OCI-LY3 (cell line): ENCODE measurements around the gene VAV2.

ENCODE experiments used
- H2AFZ ChIP-seq: fragments of 200-600, 300-600 bp; shearing (Covaris generic); 2 replicates; pipeline ENCODE4 v1.6.0; 2014; ENCODE audit warnings: antibody characterized with exemption, low read depth, low read length
- H3K27ac ChIP-seq: fragments of 200-600, 300-600 bp; sonication (generic); 2 replicates; pipeline ENCODE4 v1.5.1; 2014; ENCODE audit warnings: mild to moderate bottlenecking, low read length, moderate library complexity, mixed read lengths
- H3K27me3 ChIP-seq: fragments of 200-600, 300-600 bp; sonication (generic); 2 replicates; pipeline ENCODE4 v1.6.1; 2014; ENCODE audit warnings: low read depth, low read length, mixed read lengths
- H3K36me3 ChIP-seq: fragments of 200-600, 300-600 bp; sonication (generic); replicated peaks from 2 replicates; pipeline ENCODE3; 2014; ENCODE audit warnings: low read depth, low read length, mixed read lengths
- H3K4me1 ChIP-seq: fragments of 300-600, 200-600 bp; sonication (generic); 2 replicates; pipeline ENCODE4 v1.6.1; 2014; ENCODE audit warnings: low read length, mixed read lengths
- H3K4me2 ChIP-seq: fragments of 200-600, 300-600 bp; sonication (generic); 2 replicates; pipeline ENCODE4 v1.6.1; 2014; ENCODE audit warnings: low read length, mixed read lengths
- H3K4me3 ChIP-seq: fragments of 300-600, 200-600 bp; sonication (generic); 2 replicates; pipeline ENCODE4 v1.5.1; 2014; ENCODE audit warnings: antibody characterized with exemption, mild to moderate bottlenecking, low read length, moderate library complexity
- H3K79me2 ChIP-seq: fragments of 300-600, 200-600 bp; shearing (Covaris generic); 2 replicates; pipeline ENCODE4 v1.6.1; 2014; ENCODE audit warnings: mild to moderate bottlenecking, low read length, mixed read lengths
- H3K9ac ChIP-seq: fragments of 300-600, 200-600 bp; shearing (Covaris generic); 2 replicates; pipeline ENCODE4 v1.6.0; 2014; ENCODE audit warnings: mild to moderate bottlenecking, low read length, moderate library complexity
- H3K9me3 ChIP-seq: fragments of 200-600, 300-600 bp; shearing (Covaris generic); 2 replicates; pipeline ENCODE4 v1.6.1; 2014; ENCODE audit warnings: low read length, mixed read lengths; ENCODE audit not compliant: insufficient read depth
- H4K20me1 ChIP-seq: fragments of 200-600, 300-600 bp; sonication (generic); 2 replicates; pipeline ENCODE4 v1.6.1; 2016; ENCODE audit warnings: low read length, mixed read lengths; ENCODE audit not compliant: insufficient read depth
- EZH2phosphoT487 ChIP-seq: fragments of 200-600 bp; shearing (Covaris generic); IDR thresholded peaks from 2 replicates; pipeline ENCODE4 v1.6.1; 2018; ENCODE audit warnings: antibody characterized with exemption, mixed run types, low read depth
- TF ChIP-seq, protein P1 (sequence below): fragments of 200-600, 300-600 bp; sonication (generic); IDR thresholded peaks from 2 replicates; pipeline ENCODE4 v1.5.1; 2014; ENCODE audit warnings: antibody characterized with exemption, low read length, low read depth

The VAV2 gene

DNA sequence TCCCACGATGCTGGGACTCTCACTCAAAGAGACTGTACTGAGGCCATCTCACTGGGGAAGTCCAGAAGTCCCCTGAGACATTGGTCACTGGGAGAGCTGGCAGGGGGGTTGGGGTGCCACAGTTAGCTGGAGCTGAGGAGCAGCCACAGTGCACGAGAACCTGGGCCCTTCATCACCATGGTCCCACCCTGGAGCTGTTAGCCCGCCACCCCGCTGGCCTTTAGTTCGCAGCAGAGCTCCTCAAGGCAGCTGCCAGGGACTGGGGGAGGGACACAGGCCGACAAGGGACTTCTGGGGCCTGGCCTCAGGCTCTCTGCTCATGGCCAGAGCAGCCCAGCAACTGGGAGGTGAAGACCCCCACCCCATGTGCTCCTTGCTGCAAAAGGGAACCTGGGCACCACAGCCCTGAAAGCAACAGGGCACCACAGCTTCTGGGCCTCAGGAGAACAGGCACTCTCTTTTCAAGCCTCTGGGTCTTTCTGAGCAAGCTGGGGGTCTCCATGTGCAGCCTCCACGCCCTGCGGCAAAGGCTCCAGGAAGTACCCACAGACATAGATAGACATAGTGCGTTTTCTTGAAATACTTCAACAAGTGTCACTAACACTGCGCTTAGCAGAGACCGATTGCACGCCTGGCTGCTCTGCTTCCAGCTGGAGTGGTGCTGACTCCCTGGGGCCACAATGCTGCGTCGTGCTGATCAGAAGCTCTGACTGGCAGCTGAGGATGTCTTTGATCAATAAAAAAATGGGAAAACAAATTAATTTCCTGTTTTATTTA is 46.0 kb downstream of the VAV2 start:
- peak overlapping the region; percentile 81 for H3K9ac ChIP-seq
- H3K36me3 ChIP-seq: peaks cover 38% of the 10 kb centered on the region
- H3K27me3 ChIP-seq: no peaks in the 10 kb centered on the region
- H3K27ac ChIP-seq: peak overlapping the region; percentile 93
- H3K9me3 ChIP-seq: no peaks in the 10 kb centered on the region
- peaks cover 73% of the 10 kb centered on the region for H3K4me1 ChIP-seq
- H3K4me3 ChIP-seq: peak overlapping the region; percentile 62
- peaks cover 92% of the 10 kb centered on the region for H3K79me2 ChIP-seq
- peak overlapping the region; percentile 83 for H3K4me2 ChIP-seq
- no peaks in the 10 kb centered on the region for H4K20me1 ChIP-seq
- H2AFZ ChIP-seq: no peak overlapping the region
- TF ChIP-seq, protein P1, sequence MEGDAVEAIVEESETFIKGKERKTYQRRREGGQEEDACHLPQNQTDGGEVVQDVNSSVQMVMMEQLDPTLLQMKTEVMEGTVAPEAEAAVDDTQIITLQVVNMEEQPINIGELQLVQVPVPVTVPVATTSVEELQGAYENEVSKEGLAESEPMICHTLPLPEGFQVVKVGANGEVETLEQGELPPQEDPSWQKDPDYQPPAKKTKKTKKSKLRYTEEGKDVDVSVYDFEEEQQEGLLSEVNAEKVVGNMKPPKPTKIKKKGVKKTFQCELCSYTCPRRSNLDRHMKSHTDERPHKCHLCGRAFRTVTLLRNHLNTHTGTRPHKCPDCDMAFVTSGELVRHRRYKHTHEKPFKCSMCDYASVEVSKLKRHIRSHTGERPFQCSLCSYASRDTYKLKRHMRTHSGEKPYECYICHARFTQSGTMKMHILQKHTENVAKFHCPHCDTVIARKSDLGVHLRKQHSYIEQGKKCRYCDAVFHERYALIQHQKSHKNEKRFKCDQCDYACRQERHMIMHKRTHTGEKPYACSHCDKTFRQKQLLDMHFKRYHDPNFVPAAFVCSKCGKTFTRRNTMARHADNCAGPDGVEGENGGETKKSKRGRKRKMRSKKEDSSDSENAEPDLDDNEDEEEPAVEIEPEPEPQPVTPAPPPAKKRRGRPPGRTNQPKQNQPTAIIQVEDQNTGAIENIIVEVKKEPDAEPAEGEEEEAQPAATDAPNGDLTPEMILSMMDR: no peak
- no peak for TF ChIP-seq EZH2phosphoT487

DNA sequence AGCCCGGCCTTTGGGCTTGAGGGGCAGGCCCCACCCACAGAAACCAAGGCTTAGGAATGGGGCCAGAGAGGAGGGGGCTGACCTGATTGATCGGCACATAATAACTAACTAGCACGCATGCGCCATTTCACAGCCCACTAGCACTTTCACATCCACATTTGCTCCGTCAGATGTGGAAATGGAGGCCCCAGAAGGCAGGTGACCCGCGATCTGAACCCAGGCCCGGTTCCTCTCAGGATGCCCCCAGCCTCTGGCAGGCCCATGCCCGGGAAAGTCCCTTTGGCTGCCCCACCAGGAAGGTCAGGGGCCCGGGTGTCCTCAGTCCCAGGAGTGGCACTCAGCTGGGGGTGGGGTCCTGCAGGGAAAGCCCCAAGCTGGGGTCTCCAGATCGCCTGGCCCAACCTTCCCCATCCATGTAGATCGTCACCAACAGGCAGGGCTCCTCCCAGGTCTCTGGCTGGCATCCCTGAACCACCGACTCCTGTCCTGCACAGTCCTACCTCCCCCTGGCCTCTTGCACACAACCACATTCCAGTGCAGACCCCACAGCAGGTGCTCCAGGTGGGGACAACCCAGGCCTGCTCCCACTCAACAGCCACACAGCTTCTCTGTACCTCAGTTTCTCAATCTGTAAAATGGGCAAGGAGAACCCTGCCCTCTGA is 46.7 kb downstream of the VAV2 start:
- TF ChIP-seq, protein P1: no peak
- TF ChIP-seq EZH2phosphoT487: 0 out of 2 replicates have a peak, but pooled peaks have one; percentile 60
- peaks cover 38% of the 10 kb centered on the region for H3K36me3 ChIP-seq
- H3K27ac ChIP-seq: peak overlapping the region; percentile 93
- H3K79me2 ChIP-seq: peaks cover 91% of the 10 kb centered on the region
- H3K4me1 ChIP-seq: peaks cover 66% of the 10 kb centered on the region
- 0 out of 2 replicates have a peak, but pooled peaks cover under 1% of the 10 kb centered on the region for H4K20me1 ChIP-seq
- H3K9ac ChIP-seq: peak overlapping the region; percentile 91
- peak overlapping the region; percentile 71 for H3K4me3 ChIP-seq
- no peaks in the 10 kb centered on the region for H3K9me3 ChIP-seq
- peak overlapping the region; percentile 94 for H3K4me2 ChIP-seq
- no peak overlapping the region for H2AFZ ChIP-seq
- H3K27me3 ChIP-seq: no peaks in the 10 kb centered on the region

DNA sequence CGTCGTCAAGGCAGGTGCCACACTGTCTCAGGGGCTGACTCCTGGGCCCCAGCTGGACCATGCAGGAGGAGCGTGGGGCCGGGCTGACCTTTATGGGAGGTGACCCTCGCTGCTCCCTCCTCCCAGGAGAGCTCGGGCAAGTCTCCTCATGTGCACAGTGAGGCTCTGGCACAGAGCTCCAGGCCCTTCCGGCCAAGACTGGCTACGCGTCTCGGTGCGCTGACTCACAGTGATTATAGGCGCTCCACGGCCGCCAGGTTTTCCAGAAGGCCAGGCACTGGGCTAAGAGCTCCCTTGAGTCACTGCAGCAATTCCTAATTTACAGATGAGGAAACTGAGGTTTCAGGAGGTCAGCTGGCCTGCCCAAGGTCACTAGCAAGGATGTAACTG is 47.4 kb downstream of the VAV2 start:
- Histone ChIP-seq H3K4me3 (peak overlapping the region; percentile 71), H3K36me3 (peaks cover 38% of the 10 kb centered on the region), H3K9ac (peak overlapping the region; percentile 91), H3K27ac (peak overlapping the region; percentile 87), H3K79me2 (peaks cover 91% of the 10 kb centered on the region), H3K4me2 (peak overlapping the region; percentile 94), H3K4me1 (peaks cover 59% of the 10 kb centered on the region), H4K20me1 (peaks cover 7% of the 10 kb centered on the region; the same call in 1 of the 2 replicates), H3K27me3 (no peaks in the 10 kb centered on the region), H3K9me3 (no peaks in the 10 kb centered on the region), H2AFZ (no peak overlapping the region)
- TF ChIP-seq, protein P1: no peak
- TF ChIP-seq EZH2phosphoT487: no peak
